PFSK-1 (cell line): Measurements from ENCODE around the gene LRMDA.

Source experiments
- POLR2AphosphoS5 ChIP-seq: IDR thresholded peaks from 2 replicates; pipeline ENCODE4 v1.6.1; 2012; ENCODE audit warnings: low read depth, mild to moderate bottlenecking, control low read depth, low read length, moderate library complexity
- SIN3A ChIP-seq: IDR thresholded peaks from 2 replicates; pipeline ENCODE4 v1.6.1; 2012; ENCODE audit warnings: mild to moderate bottlenecking, low read length, moderate library complexity, borderline replicate concordance; ENCODE audit not compliant: insufficient read depth
- TAF1 ChIP-seq: IDR thresholded peaks from 2 replicates; pipeline ENCODE4 v1.6.1; 2012; ENCODE audit warnings: low read length, control low read depth, borderline replicate concordance; ENCODE audit not compliant: insufficient read depth

DNA sequence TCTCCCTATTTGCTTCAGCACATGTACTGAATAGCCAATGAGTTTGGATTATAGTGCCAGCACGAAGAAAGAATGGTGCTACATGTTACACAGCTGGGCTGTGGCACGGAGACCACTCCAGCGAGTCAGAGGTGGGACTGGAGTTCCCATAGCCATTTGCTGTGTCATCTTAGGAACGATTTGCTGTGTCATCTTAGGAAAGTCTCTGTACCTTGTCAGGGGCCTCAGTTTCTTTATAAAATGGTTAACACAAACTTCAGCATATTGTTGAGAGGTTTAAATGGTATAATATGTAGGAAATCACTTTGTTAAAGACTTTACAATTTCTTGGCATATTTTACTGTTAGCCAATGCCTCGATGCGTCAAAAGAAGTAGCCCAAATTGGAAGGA lies 609.4 kb downstream of the LRMDA start:
- TF ChIP-seq TAF1 (no peak), POLR2AphosphoS5 (no peak), SIN3A (no peak)
